ENCODE data around the gene PCDH8. TPM values are rescaled to one million over a fixed set of nuclear protein-coding genes. Genes with fewer than 3 reads are reported as not detected.
A peak's percentile ranks its signal among the peaks of the same experiment; 100 is the strongest.

The PCDH8 gene
- total RNA-seq, 1 experiment from 2014 or later: 2.1 TPM

- Histone ChIP-seq H2BK20ac (ENCODE audit: low read depth, low read length, poor library complexity, severe bottlenecking) (no peak overlapping the region), H2BK5ac (ENCODE audit: insufficient read length, low read length) (no peak overlapping the region), H3T11ph (ENCODE audit: low read length) (no peak overlapping the region), H3K79me2 (ENCODE audit: insufficient read depth, low read length) (no peaks in the 10 kb centered on the region), H2AFZ (ENCODE audit: low read length) (no peak overlapping the region), H3K9me3 (ENCODE audit: control insufficient read depth, low read depth, low read length) (no peaks in the 10 kb centered on the region), H3K9ac (ENCODE audit: extremely low read depth, insufficient read length, low read length) (no peak overlapping the region), H4K91ac (ENCODE audit: insufficient read length, low read depth, low read length) (no peak overlapping the region), H3K4me1 (ENCODE audit: insufficient read depth, low read length) (peaks cover 4% of the 10 kb centered on the region; the same call in 1 of the 2 replicates), H3K27me3 (ENCODE audit: insufficient read depth, low read length) (no peaks in the 10 kb centered on the region), H3K79me1 (ENCODE audit: insufficient read depth, low read depth, low read length, poor library complexity, severe bottlenecking) (no peaks in the 10 kb centered on the region), H3K18ac (ENCODE audit: insufficient read length, low read depth, low read length) (no peak overlapping the region), H3K27ac (ENCODE audit: insufficient read length, low read depth, low read length) (no peak overlapping the region), H3K56ac (ENCODE audit: insufficient read length, low read depth, low read length) (no peak overlapping the region), H2BK15ac (ENCODE audit: low read depth, low read length) (no peak overlapping the region), H3K23me2 (ENCODE audit: insufficient read length, low read depth, low read length, poor library complexity, severe bottlenecking) (no peaks in the 10 kb centered on the region), H2BK120ac (ENCODE audit: low read depth, low read length, poor library complexity, severe bottlenecking) (no peak overlapping the region), H3K4me2 (ENCODE audit: insufficient read depth, insufficient read length, low read length) (no peak overlapping the region), H2BK12ac (ENCODE audit: insufficient read length, low read depth, low read length) (no peak overlapping the region), H2AK5ac (ENCODE audit: insufficient read length, low read length) (no peak overlapping the region), H4K5ac (ENCODE audit: insufficient read length, low read depth, low read length) (no peak overlapping the region), H3K4ac (ENCODE audit: low read depth, low read length) (no peak overlapping the region), H3K14ac (ENCODE audit: insufficient read depth, low read length) (no peak overlapping the region), H4K8ac (replicated peaks; ENCODE audit: insufficient read length, low read depth, low read length) (no peak overlapping the region), H3K23ac (ENCODE audit: insufficient read length, low read depth, low read length) (no peak overlapping the region), H4K20me1 (ENCODE audit: control insufficient read depth, insufficient read depth, insufficient read length) (no peaks in the 10 kb centered on the region)
- H3K4me3 Mint-ChIP-seq: no peak overlapping the region
- no peak for TF ChIP-seq CTCF (conservative IDR thresholded peaks at IDR 0.05)
- H3K4me1 Mint-ChIP-seq: peaks cover 59 to 62% of the 10 kb centered on the region in 2 experiments
- H3K9me3 Mint-ChIP-seq: no peaks in the 10 kb centered on the region; a peak in 1 of 5 replicates
- 0 out of 7 replicates have a peak overlapping the region, but pooled peaks of 1 of the 3 experiments have one; percentile 59 for H3K27ac Mint-ChIP-seq
- H3K27me3 Mint-ChIP-seq (ENCODE audit: low read depth): peaks cover 9% of the 10 kb centered on the region
- no CpG with 5 or more reads among the region's 5 CpGs for WGBS (ENCODE audit: extremely low coverage, insufficient read length, low lambda C conversion rate)
- no peaks in the 10 kb centered on the region for H3K36me3 Mint-ChIP-seq (ENCODE audit: insufficient read depth in 1 of 3, low read depth in 3 of 3)
- DNase-seq: no peak
Observed at GRCh38 chr13:52891706-52892105, 43.3 kb upstream of the PCDH8 start.
